NT2/D1 (cell line): ENCODE measurements around the gene ONECUT3.

Experiments
- YY1 ChIP-seq: IDR thresholded peaks from 2 replicates; pipeline ENCODE4 v1.6.1; 2011; ENCODE audit not compliant: insufficient read length, insufficient read depth
- ZNF274 ChIP-seq: IDR thresholded peaks from 2 replicates; pipeline ENCODE4 v1.6.1; 2011; ENCODE audit warnings: mild to moderate bottlenecking, low read depth, low read length

- no peak for TF ChIP-seq ZNF274
- TF ChIP-seq YY1 = no peak
These were observed 821 bp downstream of the ONECUT3 start for GRCh38 chr19:1754018-1754635.
